GM12891 (cell line): ENCODE measurements around the gene ZFHX3.

Experiments used
- POLR2A ChIP-seq: IDR thresholded peaks from 2 replicates; pipeline ENCODE4 v1.6.1; 2011; ENCODE audit warnings: low read depth, low read length, control low read depth
- POLR2AphosphoS5 ChIP-seq: IDR thresholded peaks from 2 replicates; pipeline ENCODE4 v1.6.1; 2011; ENCODE audit warnings: low read depth, low read length, control low read depth
- POU2F2 ChIP-seq: IDR thresholded peaks from 2 replicates; pipeline ENCODE4 v1.6.1; 2011; ENCODE audit warnings: low read depth, mild to moderate bottlenecking, control low read depth, low read length, moderate library complexity
- SPI1 ChIP-seq: IDR thresholded peaks from 2 replicates; pipeline ENCODE4 v1.6.1; 2011; ENCODE audit warnings: low read depth, low read length, control low read depth
- TAF1 ChIP-seq: IDR thresholded peaks from 2 replicates; pipeline ENCODE4 v1.6.1; 2011; ENCODE audit warnings: low read depth, low read length, control low read depth

- TF ChIP-seq POU2F2 = no peak
- TF ChIP-seq TAF1 = no peak
- TF ChIP-seq POLR2A = no peak
- TF ChIP-seq POLR2AphosphoS5 = no peak
- no peak for TF ChIP-seq SPI1
Measured at GRCh38 chr16:72857834-72858664, 189.9 kb downstream of the ZFHX3 start.
